Natural killer cell (primary cell): ENCODE data around the gene UTP14A. TPM values are rescaled to one million over a fixed set of nuclear protein-coding genes. Genes with fewer than 3 reads are reported as not detected.

Source experiments
- ATAC-seq, 3 donors: fragments of 150-1000 bp in 2 of 3; fragments of 200-7000 bp in 1 of 3; cut with Tn5 transposase; 1 replicate in 1 of 3; 2 replicates in 2 of 3; pipeline ENCODE4 v1.10.0; 2021; ENCODE audit warnings: mild to moderate bottlenecking in 2 of 3, moderate library complexity in 2 of 3
- DNase-seq, 2 donors: peaks; one replicate each; pipeline versions ENCODE4 v3.0.0 to v3.0.0-alpha.2; 2013 to 2021; ENCODE audit warnings: mixed read lengths in 1 of 2
- H3K27ac ChIP-seq: one replicate; pipeline ENCODE4 v1.5.1; 2013; ENCODE audit warnings: mild to moderate bottlenecking, low read length
- H3K27me3 ChIP-seq: one replicate; pipeline ENCODE4 v1.6.1; 2013; ENCODE audit warnings: low read length; ENCODE audit not compliant: control insufficient read depth, insufficient read depth
- H3K36me3 ChIP-seq: one replicate; pipeline ENCODE4 v1.6.1; 2013; ENCODE audit warnings: low read length; ENCODE audit not compliant: control insufficient read depth, insufficient read depth
- H3K4me1 ChIP-seq: one replicate; pipeline ENCODE4 v1.6.1; 2013; ENCODE audit warnings: low read length; ENCODE audit not compliant: control insufficient read depth, insufficient read depth
- H3K4me3 ChIP-seq: one replicate; pipeline ENCODE4 v1.5.1; 2013; ENCODE audit warnings: low read length
- H3K9me3 ChIP-seq: one replicate; pipeline ENCODE4 v1.6.1; 2013; ENCODE audit warnings: low read length; ENCODE audit not compliant: control insufficient read depth, insufficient read depth
- H3K27ac Mint-ChIP-seq, 2 donors: one replicate each; pipeline ENCODE4 v1.8.0; 2022; ENCODE audit warnings: mild to moderate bottlenecking in 2 of 2, mixed read lengths in 2 of 2, moderate library complexity in 1 of 2
- H3K27me3 Mint-ChIP-seq, 2 donors: one replicate each; pipeline ENCODE4 v1.8.0; 2022; ENCODE audit warnings: low read depth in 2 of 2, mixed read lengths in 2 of 2
- H3K36me3 Mint-ChIP-seq: one replicate; pipeline ENCODE4 v1.8.0; 2022; ENCODE audit warnings: mixed read lengths
- H3K4me1 Mint-ChIP-seq, 2 donors: one replicate each; pipeline ENCODE4 v1.8.0; 2022; ENCODE audit warnings: mixed read lengths in 2 of 2
- H3K4me3 Mint-ChIP-seq: one replicate; pipeline ENCODE4 v1.8.0; 2022; ENCODE audit warnings: mild to moderate bottlenecking, moderate library complexity, mixed read lengths
- H3K9me3 Mint-ChIP-seq, 2 donors: one replicate each; pipeline ENCODE4 v1.8.0; 2022; ENCODE audit warnings: mixed read lengths in 2 of 2
- WGBS: methylation state at CpG from one replicate; pipeline ENCODE4 v1.1.7; 2013; ENCODE audit warnings: missing lambda C conversion rate; ENCODE audit not compliant: insufficient coverage; 5-methylcytosine and 5-hydroxymethylcytosine counted together
- intact Hi-C: fragments of 100-400 bp; cut with micrococcal nuclease; formaldehyde crosslinking; loops from one replicate; pipeline ENCODE4 v1.14.2; 2022
- total RNA-seq, 4 donors: library from RNA; stranded (reverse); fragments of 120-200 nt in 1 of 4; gene quantifications; one replicate each; pipeline versions ENCODE4 v1.2.3 to v1.2.4, GENCODE V29; 2013 to 2022
- TF ChIP-seq, protein P1 (sequence below): fragments of 200-600 bp; IDR thresholded peaks from one replicate; pipeline ENCODE4 v1.8.0; 2022; ENCODE audit warnings: antibody characterized with exemption

UTP14A gene
- total RNA-seq, 3 donors from 2014 or later (not counting 1 experiment from before 2014, with no cell fraction given): 9.5 to 11.6 (median 11.0) TPM

DNA sequence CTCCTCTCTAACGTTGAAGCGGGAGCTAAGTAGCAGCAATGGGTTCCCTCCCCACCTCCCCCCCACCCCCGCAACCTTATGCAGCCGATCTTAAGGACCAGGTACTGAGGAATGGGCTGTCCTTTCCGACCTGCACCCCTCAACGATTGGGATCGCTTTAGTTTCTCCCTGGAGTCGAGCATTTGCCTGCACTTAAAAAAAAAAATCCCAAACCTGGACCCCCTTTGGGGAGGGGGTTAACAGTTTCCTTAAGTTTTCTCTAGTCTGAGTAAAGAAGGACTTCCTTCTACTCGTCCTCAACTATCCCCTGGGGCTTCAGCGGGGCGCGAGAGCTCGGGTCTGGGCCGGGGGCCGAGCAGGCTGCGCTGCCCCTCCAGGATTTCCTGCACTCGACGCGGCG, 50.8 kb downstream of the UTP14A start:
- Mint-ChIP-seq H3K27me3 (peaks cover 0 to 3% of the 10 kb centered on the region in 2 donors), H3K4me3 (peak overlapping the region; percentile 35), H3K27ac (peak overlapping the region in 1 of 2 donors; percentile 70), H3K4me1 (peaks cover 20 to 26% of the 10 kb centered on the region in 2 donors), H3K9me3 (peaks cover 2 to 3% of the 10 kb centered on the region in 2 donors), H3K36me3 (no peaks in the 10 kb centered on the region)
- no peak overlapping the region for H3K4me3 ChIP-seq
- no peak overlapping the region for H3K27ac ChIP-seq
- no peaks in the 10 kb centered on the region for H3K27me3 ChIP-seq
- intact Hi-C loops: no loop called here
- H3K9me3 ChIP-seq: no peaks in the 10 kb centered on the region
- peaks cover 37% of the 10 kb centered on the region for H3K4me1 ChIP-seq
- TF ChIP-seq, protein P1, sequence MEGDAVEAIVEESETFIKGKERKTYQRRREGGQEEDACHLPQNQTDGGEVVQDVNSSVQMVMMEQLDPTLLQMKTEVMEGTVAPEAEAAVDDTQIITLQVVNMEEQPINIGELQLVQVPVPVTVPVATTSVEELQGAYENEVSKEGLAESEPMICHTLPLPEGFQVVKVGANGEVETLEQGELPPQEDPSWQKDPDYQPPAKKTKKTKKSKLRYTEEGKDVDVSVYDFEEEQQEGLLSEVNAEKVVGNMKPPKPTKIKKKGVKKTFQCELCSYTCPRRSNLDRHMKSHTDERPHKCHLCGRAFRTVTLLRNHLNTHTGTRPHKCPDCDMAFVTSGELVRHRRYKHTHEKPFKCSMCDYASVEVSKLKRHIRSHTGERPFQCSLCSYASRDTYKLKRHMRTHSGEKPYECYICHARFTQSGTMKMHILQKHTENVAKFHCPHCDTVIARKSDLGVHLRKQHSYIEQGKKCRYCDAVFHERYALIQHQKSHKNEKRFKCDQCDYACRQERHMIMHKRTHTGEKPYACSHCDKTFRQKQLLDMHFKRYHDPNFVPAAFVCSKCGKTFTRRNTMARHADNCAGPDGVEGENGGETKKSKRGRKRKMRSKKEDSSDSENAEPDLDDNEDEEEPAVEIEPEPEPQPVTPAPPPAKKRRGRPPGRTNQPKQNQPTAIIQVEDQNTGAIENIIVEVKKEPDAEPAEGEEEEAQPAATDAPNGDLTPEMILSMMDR: no peak
- H3K36me3 ChIP-seq: no peaks in the 10 kb centered on the region
- no peak for ATAC-seq
- no peak for DNase-seq
- WGBS: 23% methylated on average over 16 of the region's 20 CpGs

- Mint-ChIP-seq H3K27me3 (peaks cover 0 to 3% of the 10 kb centered on the region in 2 donors), H3K36me3 (no peaks in the 10 kb centered on the region), H3K27ac (peak overlapping the region in 1 of 2 donors; percentile 70), H3K4me1 (peaks cover 23 to 28% of the 10 kb centered on the region in 2 donors), H3K4me3 (peak overlapping the region; percentile 56), H3K9me3 (peaks cover 2 to 3% of the 10 kb centered on the region in 2 donors)
- Histone ChIP-seq H3K9me3 (no peaks in the 10 kb centered on the region), H3K4me3 (peak overlapping the region; percentile 49), H3K27ac (peak overlapping the region; percentile 72), H3K36me3 (no peaks in the 10 kb centered on the region), H3K4me1 (peaks cover 38% of the 10 kb centered on the region), H3K27me3 (no peaks in the 10 kb centered on the region)
- DNase-seq (peak in 1 of 2 donors; percentile 54), ATAC-seq (peak; percentile 47 to 79 (median 53))
- TF ChIP-seq, protein P1: no peak
- WGBS: 9% methylated on average over 49 of the region's 56 CpGs
- intact Hi-C loops: no loop called here
Observed at GRCh38 chrX:129957241-129958082, 51.5 kb downstream of the UTP14A start.

DNA sequence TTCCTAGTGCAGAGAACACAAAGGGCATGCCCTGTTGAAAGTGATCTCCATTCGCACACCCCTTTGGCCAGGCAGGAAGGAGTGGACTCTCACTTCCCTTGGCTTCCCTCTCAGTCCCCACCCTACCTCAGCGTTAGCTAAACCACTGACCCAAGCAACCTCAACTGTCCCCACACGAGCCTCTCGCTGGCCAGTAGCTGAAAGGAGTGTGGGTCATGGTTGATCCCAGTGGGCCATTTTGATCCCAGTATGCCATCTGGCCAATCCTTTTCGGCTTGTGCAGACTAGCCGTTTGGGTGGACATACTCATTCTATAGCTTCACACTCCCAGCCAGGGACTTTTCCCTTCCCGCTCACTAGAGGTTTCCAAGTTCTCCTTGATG, 52.1 kb downstream of the UTP14A start:
- Mint-ChIP-seq H3K27ac (peak overlapping the region; percentile 2 to 70), H3K4me1 (peaks cover 18 to 23% of the 10 kb centered on the region in 2 donors), H3K9me3 (no peaks in the 10 kb centered on the region), H3K4me3 (peak overlapping the region; percentile 56), H3K36me3 (no peaks in the 10 kb centered on the region), H3K27me3 (no peaks in the 10 kb centered on the region)
- no peak for ATAC-seq
- Histone ChIP-seq H3K4me3 (peak overlapping the region; percentile 49), H3K36me3 (no peaks in the 10 kb centered on the region), H3K9me3 (no peaks in the 10 kb centered on the region), H3K4me1 (peaks cover 36% of the 10 kb centered on the region), H3K27ac (peak overlapping the region; percentile 72), H3K27me3 (no peaks in the 10 kb centered on the region)
- TF ChIP-seq, protein P1: no peak
- DNase-seq: no peak
- 81% methylated on average over 3 of the region's 7 CpGs for WGBS
- intact Hi-C loops: no loop called here
